GM21737 (cell line): ENCODE results near the gene SULT4A1.
A peak's percentile ranks its signal among the peaks of the same experiment; 100 is the strongest.

ENCODE experiments used
- ATAC-seq: cut with Tn5 transposase; IDR thresholded peaks from one replicate; pipeline ENCODE4 v1.9.1; 2021; ENCODE audit warnings: mild to moderate bottlenecking, moderate library complexity; ENCODE audit not compliant: unreplicated experiment

Gene SULT4A1

GRCh38 chr22:43812149-43812842 lies 50.0 kb downstream of the SULT4A1 start, which contains the start of gene EFCAB6:
TSS of gene EFCAB6 (minus strand) at chr22:43812305. CDS start at chr22:43782318, 29,987 bp downstream.
- peak; percentile 82 for ATAC-seq

- ATAC-seq = peak; percentile 25
Measured at GRCh38 chr22:43811777-43812148, 50.5 kb downstream of the SULT4A1 start.

- ATAC-seq = no peak
Measured at GRCh38 chr22:43802897-43803495, 59.3 kb downstream of the SULT4A1 start.

GRCh38 chr22:43800970-43801369 lies 61.3 kb downstream of the SULT4A1 start:
- ATAC-seq = no peak

- ATAC-seq = peak; percentile 66
Measured at GRCh38 chr22:43798492-43798891, 63.8 kb downstream of the SULT4A1 start.

- no peak for ATAC-seq
Measured at GRCh38 chr22:43796567-43796966, 65.7 kb downstream of the SULT4A1 start.

- ATAC-seq = no peak
Measured at GRCh38 chr22:43795320-43795719, 67.0 kb downstream of the SULT4A1 start.

GRCh38 chr22:43792905-43793304 lies 69.4 kb downstream of the SULT4A1 start:
- no peak for ATAC-seq

GRCh38 chr22:43789452-43789851 lies 72.9 kb downstream of the SULT4A1 start:
- no peak for ATAC-seq

GRCh38 chr22:43783777-43784176 lies 78.5 kb downstream of the SULT4A1 start:
- no peak for ATAC-seq

GRCh38 chr22:43782448-43782847 lies 79.9 kb downstream of the SULT4A1 start:
- ATAC-seq = no peak

GRCh38 chr22:43777286-43777685 lies 85.0 kb downstream of the SULT4A1 start:
- no peak for ATAC-seq

- ATAC-seq = no peak
Measured at GRCh38 chr22:43776081-43776670, 86.1 kb downstream of the SULT4A1 start.
